Skeletal muscle cell (primary cell): ENCODE data around the gene GJA1.
"Not testable (repeated sequence)": the region's sequence is repeated elsewhere in the genome, so short reads cannot be mapped to it uniquely, and the experiment has no call there.

Experiments
- DNase-seq: peaks from one replicate; pipeline ENCODE4 v3.0.0-alpha.2; 2010; ENCODE audit warnings: low read depth
- H3K4me3 ChIP-seq: 2 replicates; pipeline ENCODE4 v1.5.1; 2011; ENCODE audit warnings: low read depth, mild to moderate bottlenecking, control low read depth, low read length, moderate library complexity

GJA1 gene

DNA sequence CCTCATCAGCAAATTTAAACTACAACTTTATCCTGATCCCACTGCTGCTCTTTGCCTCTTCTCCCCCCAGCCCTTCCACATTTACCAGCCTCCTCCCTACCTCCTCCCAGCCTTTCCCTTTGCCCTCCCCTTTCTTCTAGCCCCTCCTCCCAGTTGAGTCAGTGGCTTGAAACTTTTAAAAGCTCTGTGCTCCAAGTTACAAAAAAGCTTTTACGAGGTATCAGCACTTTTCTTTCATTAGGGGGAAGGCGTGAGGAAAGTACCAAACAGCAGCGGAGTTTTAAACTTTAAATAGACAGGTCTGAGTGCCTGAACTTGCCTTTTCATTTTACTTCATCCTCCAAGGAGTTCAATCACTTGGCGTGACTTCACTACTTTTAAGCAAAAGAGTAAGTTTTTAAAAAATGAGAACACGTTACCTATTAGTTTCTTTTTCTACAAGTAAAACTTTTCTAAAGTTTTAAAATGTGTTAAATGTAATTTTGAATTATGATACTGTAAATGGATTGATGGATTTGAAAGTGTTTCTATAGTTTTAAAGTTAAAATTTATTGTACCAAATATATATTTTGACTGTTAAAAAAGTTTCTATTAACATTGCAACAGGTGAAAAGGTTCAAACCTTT lies at the start of gene GJA1:
TSS of gene GJA1 (plus strand) at position 203 of the 626 bp plus-strand sequence. CDS start 11,202 bp downstream, outside the sequence.
- peak; percentile 50 for DNase-seq
- peak within 1 kb of the TSS; percentile 61 for H3K4me3 ChIP-seq

DNA sequence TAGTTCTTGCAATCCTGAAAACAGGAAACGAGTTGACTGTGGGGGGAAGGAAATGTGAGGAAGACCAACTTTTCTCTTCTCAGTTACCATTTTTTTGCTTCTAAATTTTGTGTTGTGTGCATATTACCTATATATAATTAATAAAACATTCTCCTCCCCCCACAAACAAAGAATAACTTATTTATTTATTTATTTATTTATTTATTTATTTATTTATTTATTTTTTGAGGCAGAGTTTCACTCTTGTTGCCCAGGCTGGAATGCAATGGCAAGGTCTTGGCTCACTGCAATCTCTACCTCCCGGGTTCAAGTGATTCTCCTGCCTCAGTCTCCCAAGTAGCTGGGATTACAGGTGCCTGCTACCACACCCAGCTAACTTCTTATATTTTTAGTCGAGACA lies 48.9 kb upstream of the GJA1 start:
- not testable (repeated sequence) for H3K4me3 ChIP-seq, DNase-seq

DNA sequence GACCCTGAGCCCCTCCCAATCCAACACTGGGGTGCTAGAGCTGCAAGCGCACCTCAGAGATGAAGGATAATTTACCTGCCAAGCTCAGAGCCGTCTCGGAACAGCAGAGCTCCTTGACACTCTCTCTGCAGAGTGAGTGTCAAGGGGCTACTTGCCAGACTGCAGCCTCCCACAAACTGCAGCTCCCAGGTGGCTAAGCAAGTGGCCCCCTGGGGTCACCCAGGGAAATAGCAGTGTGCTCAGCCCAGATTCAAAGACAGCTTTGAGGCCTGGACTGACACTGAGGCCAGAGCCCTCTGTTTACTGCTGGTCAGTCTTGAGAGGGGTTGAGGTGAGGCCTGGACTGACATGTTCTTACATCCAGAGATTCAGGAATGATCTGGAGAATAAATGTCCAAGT lies 46.0 kb upstream of the GJA1 start:
- no peak overlapping the region for H3K4me3 ChIP-seq
- DNase-seq = no peak

DNA sequence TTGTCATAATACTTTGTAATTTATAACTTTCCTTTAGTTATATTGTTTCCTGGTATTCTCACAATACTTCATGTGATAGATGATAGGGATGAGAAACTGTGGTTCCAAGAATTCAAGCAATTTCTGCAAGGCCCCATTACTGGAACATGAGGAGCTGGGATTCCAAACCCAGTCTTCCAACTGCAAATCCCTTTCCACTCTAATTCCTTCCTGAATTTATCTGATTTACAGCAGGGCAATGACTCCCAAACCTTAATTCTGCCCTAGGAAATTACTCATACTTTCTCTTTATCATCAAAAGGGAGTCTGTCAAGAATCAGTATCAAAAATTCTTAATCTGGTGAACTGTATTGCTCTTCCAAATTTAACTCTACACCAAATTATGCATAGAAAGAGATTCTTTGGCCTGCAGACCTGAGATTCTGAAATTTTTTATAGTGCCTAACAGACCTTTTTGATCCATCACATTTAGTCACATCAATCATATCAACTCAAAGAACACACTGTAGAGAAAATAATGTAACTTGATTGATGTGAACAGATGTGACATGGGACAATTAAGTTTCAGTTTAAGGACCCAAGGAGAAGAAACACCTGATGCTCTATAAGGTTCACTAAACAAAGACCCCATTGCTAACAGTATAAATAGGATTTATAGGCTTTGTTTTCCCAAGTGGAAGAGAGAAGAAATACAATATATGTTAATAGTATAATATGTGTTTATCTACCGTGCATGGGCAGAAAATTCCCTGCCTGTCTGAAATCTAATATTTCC lies 41.5 kb upstream of the GJA1 start:
- H3K4me3 ChIP-seq = no peak overlapping the region
- no peak for DNase-seq

DNA sequence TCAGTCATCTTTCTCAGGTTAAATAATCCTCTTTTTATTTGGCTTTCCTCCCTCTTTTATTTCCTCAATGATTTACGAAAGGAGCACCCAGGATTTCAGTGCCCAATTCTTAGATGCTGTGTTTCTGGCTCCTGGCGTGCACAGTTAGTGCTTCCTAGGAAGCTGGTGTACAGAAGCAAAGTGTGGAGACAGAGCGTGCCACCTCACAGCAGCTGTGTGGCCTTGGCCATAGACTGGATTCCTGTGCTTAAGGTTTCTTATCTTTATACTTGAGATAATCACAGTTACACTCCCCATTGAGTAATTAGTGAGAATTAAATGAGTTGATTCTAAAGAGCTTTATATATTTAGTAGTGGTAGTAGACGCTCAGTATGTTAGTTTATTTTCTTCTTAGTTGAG lies 39.7 kb upstream of the GJA1 start:
- no peak overlapping the region for H3K4me3 ChIP-seq
- DNase-seq = no peak

DNA sequence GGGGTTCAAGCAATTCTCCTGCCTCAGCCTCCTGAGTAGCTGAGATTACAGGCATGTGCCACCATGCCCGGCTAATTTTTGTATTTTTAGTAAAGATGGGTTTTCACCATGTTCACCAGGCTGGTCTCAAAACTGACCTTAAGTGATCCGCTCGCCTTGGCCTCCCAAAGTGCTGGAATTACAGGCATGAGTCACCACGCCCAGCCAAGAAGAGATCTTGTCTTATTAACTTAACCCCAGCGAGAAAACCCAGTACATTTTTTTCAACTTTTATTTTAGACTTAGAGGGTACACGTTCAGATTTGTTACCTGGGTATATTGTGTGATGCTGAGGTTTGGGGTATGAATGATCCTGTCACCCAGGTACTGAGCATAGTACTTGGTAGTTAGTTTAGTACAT lies 38.3 kb upstream of the GJA1 start:
- DNase-seq, H3K4me3 ChIP-seq: not testable (repeated sequence)

DNA sequence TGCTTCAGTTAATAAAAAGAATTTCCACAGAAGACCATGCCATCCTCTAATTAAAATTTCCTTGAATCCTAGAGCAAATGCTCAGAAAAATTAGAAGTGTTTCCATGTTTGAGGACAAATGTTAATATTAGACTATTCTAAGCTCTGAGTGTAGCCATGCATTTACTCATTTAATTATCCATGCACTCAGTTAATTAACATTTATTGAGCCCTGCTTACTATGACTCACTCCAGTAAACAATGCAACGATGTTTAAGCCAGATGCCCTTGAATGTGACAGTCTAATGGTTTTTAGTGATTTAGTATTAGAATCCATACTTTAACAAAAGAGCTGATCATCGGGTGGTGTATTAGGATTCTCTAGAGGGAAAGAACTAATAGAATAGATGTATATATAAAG lies 37.3 kb upstream of the GJA1 start:
- no peak overlapping the region for H3K4me3 ChIP-seq
- DNase-seq = no peak

DNA sequence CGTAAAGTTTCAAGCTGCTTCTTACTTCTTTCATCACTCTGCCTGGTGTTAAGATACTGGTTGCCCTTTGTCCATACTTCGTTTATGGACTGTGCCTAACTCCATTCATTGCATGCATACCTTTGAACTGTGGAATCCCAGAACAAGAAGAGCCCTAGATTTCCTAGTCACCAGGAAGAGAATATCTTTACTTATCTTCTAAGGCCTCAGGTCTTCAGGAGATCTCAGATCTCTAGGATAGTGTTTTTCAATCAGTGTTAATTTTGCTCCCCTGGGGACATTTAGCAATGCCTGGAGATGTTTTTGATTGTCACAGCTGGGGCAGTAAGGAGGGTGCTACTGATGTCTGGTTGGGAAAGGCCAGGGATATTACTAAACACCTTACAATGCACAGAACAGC lies 35.5 kb upstream of the GJA1 start:
- no peak overlapping the region for H3K4me3 ChIP-seq

DNA sequence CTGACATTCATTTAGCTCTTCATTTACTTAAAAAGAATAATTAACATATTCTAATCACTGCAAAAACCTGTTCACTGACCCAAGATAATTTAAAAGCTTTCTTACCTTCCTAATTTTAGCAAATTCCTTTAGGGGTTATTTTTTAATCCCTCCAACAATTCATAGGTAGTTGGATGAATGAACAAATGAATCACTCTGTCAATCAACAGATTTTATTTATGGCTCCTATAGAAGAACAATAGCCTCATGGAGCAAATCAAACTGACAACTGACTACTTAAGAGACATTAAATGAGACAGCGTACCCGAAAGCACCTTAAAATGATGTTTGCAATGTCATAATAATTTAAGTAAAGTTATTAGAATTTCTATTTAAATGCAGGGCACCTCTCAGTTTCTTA lies 31.5 kb upstream of the GJA1 start:
- no peak for DNase-seq
- no peak overlapping the region for H3K4me3 ChIP-seq

More for the DNA sequence above, 35.5 kb upstream of the GJA1 start:
- no peak for DNase-seq

DNA sequence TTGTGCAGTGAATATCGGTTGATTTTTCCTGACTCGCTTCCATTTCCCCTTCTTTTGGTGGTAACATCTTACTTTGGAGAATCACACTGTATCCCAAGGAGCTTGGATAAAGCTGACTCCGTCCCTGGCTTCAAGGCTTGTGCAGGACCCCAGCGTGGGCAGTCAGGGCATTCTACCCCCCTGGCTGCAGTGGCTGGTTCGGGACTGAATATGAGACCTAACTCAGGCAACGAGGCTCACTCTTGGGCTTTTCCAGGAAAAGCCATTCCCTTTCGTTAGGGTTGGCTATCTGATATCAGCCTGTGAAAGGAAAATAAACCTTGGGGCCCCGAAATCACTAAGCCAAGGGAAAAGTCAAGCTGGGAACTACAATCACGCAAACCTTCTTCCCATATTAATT lies 30.1 kb upstream of the GJA1 start:
- DNase-seq = no peak
- H3K4me3 ChIP-seq = no peak overlapping the region

DNA sequence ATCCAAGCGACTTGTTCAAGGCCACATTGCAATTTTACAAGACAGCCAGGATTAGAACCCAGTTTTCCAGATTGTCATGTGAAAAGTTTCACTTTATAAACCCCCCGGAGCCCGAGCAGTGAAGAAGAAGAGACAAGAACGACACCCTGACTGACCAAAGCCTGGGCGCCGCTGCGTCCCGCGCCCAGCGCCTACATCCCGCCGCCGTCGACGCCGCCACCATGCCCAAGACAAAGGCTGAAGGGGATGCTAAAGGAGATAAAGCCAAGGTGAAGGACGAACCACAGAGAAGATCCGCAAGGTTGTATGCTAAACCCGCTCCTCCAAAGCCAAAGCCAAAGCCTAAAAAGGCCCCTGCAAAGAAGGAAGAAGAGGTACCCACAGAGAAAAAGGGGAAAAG lies 27.1 kb upstream of the GJA1 start:
- DNase-seq = no peak

DNA sequence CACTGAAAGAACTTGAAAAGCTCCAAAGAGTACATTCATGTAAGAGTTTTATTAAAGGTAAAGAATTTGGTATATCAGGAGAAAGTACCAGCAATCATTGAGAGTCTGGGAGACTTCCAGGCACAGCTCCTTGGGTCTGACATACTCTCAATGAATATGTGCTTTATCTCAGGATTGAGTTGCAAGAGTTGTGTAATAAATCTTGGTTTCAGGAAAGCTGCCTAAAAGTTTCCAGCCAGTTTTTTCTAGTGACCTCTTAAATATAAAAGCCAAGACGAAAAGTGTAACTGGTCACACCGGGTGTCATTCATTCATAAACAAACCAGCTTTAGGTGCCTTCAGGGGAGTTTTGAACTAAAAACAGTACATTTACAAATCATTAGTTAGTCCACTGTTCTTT lies 21.6 kb upstream of the GJA1 start:
- DNase-seq = no peak
- H3K4me3 ChIP-seq = no peak overlapping the region

More for the DNA sequence above, 27.1 kb upstream of the GJA1 start:
- no peak overlapping the region for H3K4me3 ChIP-seq

DNA sequence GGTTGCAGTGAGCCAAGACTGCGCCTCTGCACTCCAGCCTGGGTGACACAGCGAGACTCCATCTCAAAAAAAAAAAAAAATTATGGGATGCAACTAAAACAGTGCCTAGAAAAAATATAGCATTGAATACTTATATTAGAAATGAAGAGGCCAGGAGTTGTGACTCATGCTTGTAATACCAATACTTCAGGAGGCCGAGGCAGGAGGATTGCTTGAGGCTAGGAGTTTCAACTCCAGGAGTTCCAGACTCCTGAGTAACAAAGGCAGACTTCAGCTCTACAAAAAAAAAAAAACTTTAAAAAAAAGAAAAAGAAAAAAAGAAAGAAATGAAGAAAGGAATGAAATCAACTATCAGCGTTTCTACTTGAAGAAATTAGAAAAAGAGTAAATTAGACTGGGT lies 17.1 kb upstream of the GJA1 start:
- no peak overlapping the region for H3K4me3 ChIP-seq
- DNase-seq = no peak

DNA sequence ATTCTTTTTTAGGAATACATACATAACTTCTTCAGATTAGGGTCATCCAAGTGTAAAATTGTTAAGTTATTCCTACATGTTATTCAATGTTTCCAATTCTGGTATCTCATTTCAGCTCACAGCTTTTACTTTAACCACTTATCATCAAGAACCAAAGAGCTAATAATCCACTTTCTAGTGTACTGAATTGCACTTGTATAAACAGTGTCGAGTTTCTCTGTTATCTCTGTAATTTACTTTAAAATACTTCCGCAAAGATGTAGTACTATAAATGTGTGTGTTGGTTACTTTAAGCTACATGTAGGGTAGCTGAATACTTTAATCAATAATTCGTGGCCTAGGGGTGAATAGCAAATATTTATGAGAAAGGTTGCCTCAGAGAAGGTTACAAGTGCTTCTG lies 8.8 kb upstream of the GJA1 start:
- no peak for DNase-seq
- no peak overlapping the region for H3K4me3 ChIP-seq

DNA sequence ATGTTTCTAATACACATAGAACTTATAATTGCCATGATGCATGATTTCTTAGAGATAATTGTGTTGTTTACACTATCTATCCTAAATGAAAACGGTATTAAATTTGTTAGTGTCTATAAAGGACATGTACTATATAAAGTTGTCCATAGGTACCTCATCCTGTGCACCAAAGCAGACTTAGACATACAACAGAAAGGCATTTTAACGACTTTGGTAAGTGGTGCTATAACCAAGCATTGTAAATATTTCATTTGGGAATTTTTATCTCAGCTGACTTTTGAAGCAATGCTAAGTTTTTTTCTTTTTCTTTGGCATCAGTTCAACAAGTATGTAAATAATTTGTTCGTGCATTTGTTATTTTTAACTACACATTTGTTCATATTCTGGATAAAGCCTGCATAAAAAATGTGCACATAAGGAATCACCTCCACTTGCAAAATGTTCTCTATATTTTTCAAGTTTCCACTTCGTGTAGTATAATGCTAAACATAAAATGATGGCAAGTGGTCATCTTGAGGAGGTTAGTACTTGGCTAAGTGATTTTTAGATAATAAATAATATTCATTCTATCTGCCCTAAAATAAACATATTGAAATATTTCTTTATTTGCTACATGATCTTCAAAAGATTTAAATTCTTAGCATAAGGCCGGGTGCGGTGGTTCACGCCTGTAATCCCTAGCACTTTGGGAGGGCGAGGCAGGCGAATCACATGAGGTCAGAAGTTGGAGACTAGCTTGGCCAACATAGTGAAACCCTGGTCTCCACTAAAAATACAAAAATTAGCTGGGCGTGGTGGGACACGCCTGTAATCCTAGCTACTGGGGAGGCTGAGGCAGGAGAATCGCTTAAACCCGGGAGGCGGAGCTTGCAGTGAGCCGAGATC lies 6.3 kb upstream of the GJA1 start:
- no peak for DNase-seq
- no peak overlapping the region for H3K4me3 ChIP-seq

DNA sequence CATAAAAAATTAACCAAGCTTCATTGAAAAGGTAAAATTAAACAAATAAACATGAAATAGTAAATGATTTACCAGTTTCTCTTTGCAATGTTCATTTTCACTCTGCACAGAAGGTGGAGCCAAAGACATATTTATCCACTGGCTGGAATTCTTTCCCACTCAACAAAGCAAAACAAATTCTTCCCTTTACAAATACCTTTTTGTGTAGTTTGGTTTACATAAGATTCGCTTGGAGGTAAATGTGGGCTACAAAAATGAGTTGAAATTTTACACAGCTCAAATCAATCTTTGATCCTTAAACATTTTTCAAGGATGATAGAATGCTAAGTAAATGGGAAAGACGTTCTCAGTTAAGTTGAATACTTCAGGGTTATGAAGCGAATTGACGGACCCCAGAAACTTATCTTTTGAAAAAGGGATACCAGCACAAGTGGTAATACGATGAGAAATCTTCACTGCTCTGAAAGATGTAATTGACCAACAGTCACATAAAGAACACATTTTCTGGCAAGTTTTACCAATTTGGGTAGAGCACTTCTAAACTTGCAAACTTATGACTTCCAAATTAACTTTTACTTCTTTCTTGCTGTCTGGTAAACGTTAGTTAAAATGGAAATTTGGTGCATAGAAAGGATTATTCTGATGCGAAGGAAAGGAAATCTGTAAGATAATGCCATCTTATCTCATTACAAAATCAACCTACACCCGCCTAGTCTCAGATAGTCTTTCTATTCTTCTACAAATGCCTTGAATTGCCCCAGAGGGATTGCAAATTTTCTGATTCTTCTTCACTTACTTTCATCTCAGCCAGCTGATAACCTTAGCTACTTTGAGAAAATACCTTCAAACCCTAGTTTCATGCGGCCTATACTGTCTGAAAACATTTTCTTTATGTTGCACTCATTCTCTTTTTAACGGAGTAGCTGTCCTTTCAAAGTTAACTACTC lies 4.7 kb upstream of the GJA1 start:
- no peak for DNase-seq
- H3K4me3 ChIP-seq = no peak overlapping the region

DNA sequence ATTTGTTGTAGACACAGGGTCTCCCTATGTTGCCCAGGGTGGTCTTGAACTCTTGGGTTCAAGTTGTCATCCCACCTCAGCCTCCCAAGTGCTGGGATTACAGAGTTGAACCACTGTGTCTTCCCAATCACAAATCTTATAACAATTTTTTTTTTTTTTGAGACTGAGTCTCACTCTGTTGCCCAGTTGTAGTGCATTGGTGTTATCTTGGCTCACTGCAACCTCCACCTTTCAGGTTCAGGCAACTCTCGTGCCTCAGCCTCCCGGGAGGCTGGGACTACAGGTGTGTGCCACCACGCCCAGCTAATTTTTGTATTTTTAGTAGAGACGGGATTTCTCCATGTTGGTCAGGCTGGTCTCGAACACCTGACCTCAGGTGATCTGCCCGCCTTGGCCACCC lies 3.7 kb upstream of the GJA1 start:
- not testable (repeated sequence) for H3K4me3 ChIP-seq, DNase-seq

DNA sequence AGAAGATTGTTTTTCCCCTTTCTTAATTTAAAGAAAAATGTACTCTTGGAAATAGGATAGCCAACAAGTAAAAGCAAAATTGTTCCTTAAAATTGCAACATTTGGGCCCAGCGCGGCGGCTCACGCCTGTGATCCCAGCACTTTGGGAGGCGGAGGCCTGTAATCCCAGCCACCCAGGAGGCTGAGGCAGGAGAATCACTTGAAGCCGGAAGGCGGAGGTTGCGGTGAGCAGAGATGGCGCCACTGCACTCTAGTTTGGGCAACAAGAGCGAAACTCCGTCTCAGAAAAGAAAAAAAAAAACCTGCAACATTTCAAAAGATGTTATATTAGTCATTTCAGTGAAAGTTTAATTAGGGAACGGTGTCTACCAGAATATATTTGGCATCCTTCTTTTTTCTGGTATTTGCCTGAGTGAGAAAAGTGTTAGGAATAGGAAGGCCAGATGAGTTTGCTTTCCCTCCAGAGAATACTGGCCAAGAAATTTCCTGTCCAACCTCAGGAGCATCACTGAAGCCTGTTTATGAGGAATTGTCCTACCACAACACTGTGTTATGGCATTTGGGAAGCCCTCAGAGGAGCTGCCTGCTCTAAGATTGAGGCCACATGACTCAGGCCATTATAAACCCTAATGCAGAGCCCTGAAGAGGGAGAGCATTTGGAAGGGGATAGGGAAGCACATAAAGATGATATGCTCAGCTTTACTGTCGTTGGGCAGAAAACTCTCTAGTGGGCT lies 1.2 kb upstream of the GJA1 start:
- DNase-seq = no peak

More for the DNA sequence above, 1.2 kb upstream of the GJA1 start:
- H3K4me3 ChIP-seq = no peak overlapping the region
